ENCODE results near the gene RASA1. TPM values are rescaled to one million over a fixed set of nuclear protein-coding genes. Genes with fewer than 3 reads are reported as not detected.

The RASA1 gene
- total RNA-seq, 2 donors from 2014 or later: 15.6 to 17.8 TPM

DNA sequence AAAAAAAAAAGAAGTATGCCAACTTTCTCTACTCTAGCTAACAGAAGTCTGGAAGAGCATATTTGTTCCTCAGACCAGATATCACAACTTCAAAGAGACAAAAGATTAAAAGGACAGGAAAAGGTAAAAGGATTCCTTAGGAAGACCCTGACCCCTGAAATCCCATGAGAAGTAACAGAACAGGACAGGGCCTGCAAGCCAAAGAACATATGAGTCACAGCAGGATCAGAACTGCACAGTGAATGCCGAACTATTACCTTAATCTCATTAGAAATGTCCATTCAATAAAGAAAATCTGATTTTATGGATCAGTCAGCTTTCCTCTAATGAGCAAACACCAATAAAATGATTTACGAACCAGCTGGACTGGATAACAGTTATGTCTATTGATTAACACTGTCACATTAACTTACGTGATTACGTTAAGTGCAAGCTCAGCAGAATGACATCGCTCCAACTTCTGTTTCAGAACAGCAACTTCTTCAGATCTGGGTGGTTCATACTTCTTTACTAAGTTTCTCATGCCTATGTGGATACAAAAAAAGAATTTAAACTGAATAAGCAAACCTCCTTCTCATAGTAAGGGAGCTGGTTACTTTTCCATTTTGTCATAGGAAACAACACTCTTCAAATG lies 131.4 kb downstream of the RASA1 start:
- H3K27me3 ChIP-seq: no peaks in the 10 kb centered on the region
- DNase-seq: no peak
- H3K27ac ChIP-seq: peak overlapping the region in 1 of 4 donors; percentile 1
- no peak overlapping the region for H3K4me3 ChIP-seq
- no peak for ATAC-seq
- WGBS, 2 donors: 63 to 68% methylated on average over 5 of the region's 5 CpGs
- intact Hi-C loops (cut with DNase I): no loop called here
- no peak for TF ChIP-seq POLR2A (IDR thresholded peaks at IDR 0.05)
- TF ChIP-seq, protein P1, sequence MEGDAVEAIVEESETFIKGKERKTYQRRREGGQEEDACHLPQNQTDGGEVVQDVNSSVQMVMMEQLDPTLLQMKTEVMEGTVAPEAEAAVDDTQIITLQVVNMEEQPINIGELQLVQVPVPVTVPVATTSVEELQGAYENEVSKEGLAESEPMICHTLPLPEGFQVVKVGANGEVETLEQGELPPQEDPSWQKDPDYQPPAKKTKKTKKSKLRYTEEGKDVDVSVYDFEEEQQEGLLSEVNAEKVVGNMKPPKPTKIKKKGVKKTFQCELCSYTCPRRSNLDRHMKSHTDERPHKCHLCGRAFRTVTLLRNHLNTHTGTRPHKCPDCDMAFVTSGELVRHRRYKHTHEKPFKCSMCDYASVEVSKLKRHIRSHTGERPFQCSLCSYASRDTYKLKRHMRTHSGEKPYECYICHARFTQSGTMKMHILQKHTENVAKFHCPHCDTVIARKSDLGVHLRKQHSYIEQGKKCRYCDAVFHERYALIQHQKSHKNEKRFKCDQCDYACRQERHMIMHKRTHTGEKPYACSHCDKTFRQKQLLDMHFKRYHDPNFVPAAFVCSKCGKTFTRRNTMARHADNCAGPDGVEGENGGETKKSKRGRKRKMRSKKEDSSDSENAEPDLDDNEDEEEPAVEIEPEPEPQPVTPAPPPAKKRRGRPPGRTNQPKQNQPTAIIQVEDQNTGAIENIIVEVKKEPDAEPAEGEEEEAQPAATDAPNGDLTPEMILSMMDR (IDR thresholded peaks at IDR 0.05): no peak
- H3K36me3 ChIP-seq (replicated peaks in 1 of 2; ENCODE audit: insufficient read depth in 1 of 2, low read depth in 2 of 2): peaks cover 6 to 17% of the 10 kb centered on the region in 2 donors
- H3K4me1 ChIP-seq: peaks cover 4% of the 10 kb centered on the region
- H3K9me3 ChIP-seq: no peaks in the 10 kb centered on the region

DNA sequence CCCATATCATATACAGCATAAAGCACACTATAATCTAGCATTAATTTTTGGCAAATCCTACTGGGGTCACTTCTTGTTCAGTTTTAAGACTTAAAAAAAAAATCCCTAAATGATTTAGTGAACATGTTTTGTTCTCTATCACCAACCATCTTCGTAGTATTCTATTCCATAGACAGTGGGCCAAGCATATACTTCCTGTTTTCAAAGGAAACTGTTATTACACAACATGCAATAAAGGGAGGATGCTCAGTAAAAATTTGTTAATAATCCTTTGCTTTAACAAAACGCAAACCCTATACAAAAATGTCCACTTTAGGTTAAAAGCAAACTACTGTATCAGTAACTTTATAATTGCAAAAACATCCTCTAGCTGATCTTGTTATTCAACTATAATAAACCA lies 132.0 kb downstream of the RASA1 start:
- ATAC-seq (no peak), DNase-seq (no peak)
- no peaks in the 10 kb centered on the region for H3K9me3 ChIP-seq
- WGBS, 2 donors: 53 to 77% methylated on average over 2 of the region's 2 CpGs
- peak overlapping the region in 1 of 4 donors; percentile 2 for H3K27ac ChIP-seq
- H3K36me3 ChIP-seq (replicated peaks in 1 of 2; ENCODE audit: insufficient read depth in 1 of 2, low read depth in 2 of 2): peaks cover 6 to 20% of the 10 kb centered on the region in 2 donors
- H3K4me3 ChIP-seq: no peak overlapping the region
- no peak for TF ChIP-seq POLR2A (IDR thresholded peaks at IDR 0.05)
- TF ChIP-seq, protein P1 (IDR thresholded peaks at IDR 0.05): no peak
- peaks cover 4% of the 10 kb centered on the region for H3K4me1 ChIP-seq
- H3K27me3 ChIP-seq: no peaks in the 10 kb centered on the region
- intact Hi-C loops (cut with DNase I): no loop called here

DNA sequence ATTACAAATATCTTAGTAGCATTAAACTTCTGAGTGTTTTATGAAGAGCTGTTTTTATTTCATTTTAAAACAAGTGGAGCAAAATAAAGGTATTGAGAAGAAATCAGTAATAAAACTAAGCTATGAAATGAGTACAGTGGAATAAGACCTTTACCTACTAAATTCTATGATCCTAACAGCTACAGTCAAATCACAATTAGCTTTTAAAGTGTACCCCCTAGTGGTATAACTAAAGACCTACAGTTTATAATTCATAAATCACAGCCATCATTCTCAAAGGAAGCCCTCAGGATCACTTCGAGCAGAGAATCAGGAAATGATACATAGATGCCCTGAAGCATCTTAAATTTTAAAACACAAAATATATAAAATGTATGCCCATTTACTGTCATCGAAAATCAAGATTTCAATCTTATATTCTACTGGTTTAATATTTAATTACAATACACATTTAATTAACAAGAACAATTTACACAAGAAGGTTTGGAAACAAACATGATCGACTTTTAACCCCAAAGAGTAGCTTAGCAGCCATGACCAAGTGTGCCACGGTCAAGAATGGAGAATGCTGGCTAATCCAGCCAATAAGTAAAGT lies 132.7 kb downstream of the RASA1 start:
- intact Hi-C loops (cut with DNase I): no loop called here
- 53% methylated on average over 4 of the region's 4 CpGs for WGBS, 2 donors
- Histone ChIP-seq H3K4me3 (no peak overlapping the region), H3K27ac (no peak overlapping the region), H3K4me1 (peaks cover 4% of the 10 kb centered on the region), H3K36me3 (replicated peaks in 1 of 2; ENCODE audit: insufficient read depth in 1 of 2, low read depth in 2 of 2) (peaks cover 6 to 20% of the 10 kb centered on the region in 2 donors), H3K9me3 (no peaks in the 10 kb centered on the region), H3K27me3 (no peaks in the 10 kb centered on the region)
- ATAC-seq: peak; percentile 77
- DNase-seq: no peak
- TF ChIP-seq, protein P1 (IDR thresholded peaks at IDR 0.05): peak; percentile 50 to 82 (median 60)
- TF ChIP-seq POLR2A (IDR thresholded peaks at IDR 0.05): no peak

DNA sequence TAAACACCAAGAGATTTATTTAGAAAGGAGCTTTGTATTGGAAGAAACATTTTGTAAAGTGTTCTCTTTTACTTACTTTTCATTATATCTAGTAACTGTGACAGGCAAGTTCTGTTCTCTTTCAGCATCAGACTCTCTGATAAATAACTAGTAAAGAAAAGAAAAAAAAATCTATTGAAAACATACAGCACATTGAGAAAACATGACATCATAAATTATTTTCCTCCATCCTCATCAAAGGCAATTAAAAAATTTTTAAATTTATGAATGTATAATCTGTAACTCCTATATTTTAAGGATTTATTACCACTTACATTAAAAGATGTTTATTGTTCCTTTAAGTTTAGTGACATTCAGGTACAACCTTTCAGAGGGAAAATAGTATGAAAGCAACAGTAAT lies 133.9 kb downstream of the RASA1 start:
- intact Hi-C loops (cut with DNase I): no loop called here
- H3K36me3 ChIP-seq (replicated peaks in 1 of 2; ENCODE audit: insufficient read depth in 1 of 2, low read depth in 2 of 2): peaks cover 6 to 18% of the 10 kb centered on the region in 2 donors
- ATAC-seq: no peak
- H3K27me3 ChIP-seq: no peaks in the 10 kb centered on the region
- H3K4me3 ChIP-seq: no peak overlapping the region
- H3K27ac ChIP-seq: no peak overlapping the region
- no peak for TF ChIP-seq POLR2A (IDR thresholded peaks at IDR 0.05)
- TF ChIP-seq, protein P1 (IDR thresholded peaks at IDR 0.05): no peak
- peaks cover 4% of the 10 kb centered on the region for H3K4me1 ChIP-seq
- no peaks in the 10 kb centered on the region for H3K9me3 ChIP-seq
- no peak for DNase-seq

DNA sequence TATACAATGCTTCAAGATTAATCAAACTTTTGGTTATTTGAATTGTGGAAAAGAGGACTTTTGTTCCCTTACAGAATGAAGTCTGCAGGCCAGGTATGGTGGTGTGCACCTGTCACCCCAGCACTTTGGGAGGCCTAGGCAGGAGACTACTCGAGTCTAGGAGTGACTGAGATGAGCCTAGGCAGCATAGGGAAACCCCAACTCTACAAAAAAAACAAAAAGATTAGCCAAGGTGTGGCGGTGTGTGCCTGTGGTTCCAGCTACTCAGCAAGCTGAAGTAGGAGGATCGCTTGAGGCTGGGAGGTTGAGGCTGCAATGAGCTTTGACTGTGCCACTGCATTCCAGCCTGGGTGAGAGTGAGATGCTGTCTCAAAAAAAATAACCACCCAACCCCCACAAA lies 135.7 kb downstream of the RASA1 start:
- 90 to 98% methylated on average over 3 of the region's 3 CpGs for WGBS, 2 donors
- no peaks in the 10 kb centered on the region for H3K9me3 ChIP-seq
- intact Hi-C loops (cut with DNase I): no loop called here
- no peak for TF ChIP-seq POLR2A (IDR thresholded peaks at IDR 0.05)
- TF ChIP-seq, protein P1 (IDR thresholded peaks at IDR 0.05): no peak
- H3K36me3 ChIP-seq (replicated peaks in 1 of 2; ENCODE audit: insufficient read depth in 1 of 2, low read depth in 2 of 2): peaks cover 6 to 25% of the 10 kb centered on the region in 2 donors
- no peak overlapping the region for H3K4me3 ChIP-seq
- ATAC-seq: no peak
- DNase-seq: no peak
- H3K27ac ChIP-seq: no peak overlapping the region
- H3K27me3 ChIP-seq: no peaks in the 10 kb centered on the region
- H3K4me1 ChIP-seq: peaks cover 4% of the 10 kb centered on the region
